ENCODE data around the gene TBC1D20.

Gene TBC1D20

GRCh38 chr20:418858-419365 is 43.4 kb downstream of the TBC1D20 start:
- DNase-seq: no peak

- no peak for DNase-seq
These were observed 44.5 kb downstream of the TBC1D20 start for GRCh38 chr20:417801-418342.

GRCh38 chr20:416950-417800 is 45.2 kb downstream of the TBC1D20 start:
- DNase-seq: no peak

- no peak for DNase-seq
These were observed 46.5 kb downstream of the TBC1D20 start for GRCh38 chr20:415820-416322.

- no peak for DNase-seq
These were observed 48.2 kb downstream of the TBC1D20 start for GRCh38 chr20:414161-414560.

- no peak for DNase-seq
These were observed 50.3 kb downstream of the TBC1D20 start for GRCh38 chr20:412081-412480.

GRCh38 chr20:409697-410559 is 52.4 kb downstream of the TBC1D20 start:
- no peak for DNase-seq

GRCh38 chr20:408843-409696 is 53.3 kb downstream of the TBC1D20 start:
- DNase-seq: peak in 1 of 2 experiments; percentile 3

- DNase-seq: peak; percentile 84
These were observed 54.1 kb downstream of the TBC1D20 start, which contains the start of gene RBCK1 for GRCh38 chr20:407953-408842. Gene RBCK1, plus strand, starts transcription at chr20:408299. Its CDS starts 459 bp downstream, at chr20:408758.

GRCh38 chr20:407133-407952 is 55.0 kb downstream of the TBC1D20 start:
- peak; percentile 50 to 60 for DNase-seq

GRCh38 chr20:406200-407132 is 55.9 kb downstream of the TBC1D20 start:
- no peak for DNase-seq

GRCh38 chr20:404088-404487 is 58.2 kb downstream of the TBC1D20 start:
- no peak for DNase-seq

GRCh38 chr20:403582-403957 is 58.8 kb downstream of the TBC1D20 start:
- DNase-seq: no peak

- no peak for DNase-seq
These were observed 59.3 kb downstream of the TBC1D20 start for GRCh38 chr20:402898-403581.

GRCh38 chr20:402496-402885 is 59.8 kb downstream of the TBC1D20 start:
- DNase-seq: no peak

- no peak for DNase-seq
These were observed 60.4 kb downstream of the TBC1D20 start for GRCh38 chr20:401682-402495.

All from activated CD4-positive, alpha-beta T cell treated with anti-CD3 and anti-CD28 coated beads, Interleukin-2, amount 50 U/mL, for 4 hours (primary cell).